K562 (cell line): ENCODE data around the gene ZNF644. TPM values are rescaled to one million over a fixed set of nuclear protein-coding genes. Genes with fewer than 3 reads are reported as not detected.
"Not testable (repeated sequence)": the region's sequence is repeated elsewhere in the genome, so short reads cannot be mapped to it uniquely, and the experiment has no call there.

Experiments used
- ATAC-seq: fragments of 200-7000 bp; cut with Tn5 transposase; 3 replicates; pipeline ENCODE4 v1.9.1; 2020; ENCODE audit warnings: moderate library complexity
- BruUV-seq: library from RNA; stranded (reverse); fragments of 400-500 nt; replicated peaks from 2 replicates; lab custom pipeline; 2021; lab: Mats Ljungman, UMichigan
- CTCF ChIA-PET: fragments of 300-600 bp; formaldehyde crosslinking; extraction: SDS; loops from one replicate; lab custom pipeline; 2021; ENCODE audit warnings: low intra/inter-chr PET ratio; lab: Yijun Ruan, JAX
- POLR2A ChIA-PET: fragments of 300-600, 350-650 bp; sonication (Branson Sonifier 250); formaldehyde crosslinking; extraction: SDS; loops from one replicate; lab custom pipeline; 2021; ENCODE audit warnings: antibody characterized with exemption, inconsistent platforms; lab: Yijun Ruan, JAX
- DNase-seq, 4 experiments: peaks; one replicate each; pipeline versions ENCODE4 v3.0.0 to v3.0.0-alpha.2; 2011 to 2018; ENCODE audit warnings: low spot score in 3 of 4, mixed read lengths in 3 of 4; ENCODE audit errors: extremely low read depth in 1 of 4
- FAIRE-seq: peaks from 2 replicates; lab custom pipeline; 2011; peaks lifted over from hg19 to GRCh38; lab: Jason Lieb, UNC
- H2AFZ ChIP-seq: 2 replicates; pipeline ENCODE4 v1.6.0; 2011; ENCODE audit warnings: low read depth, low read length, control low read depth, inconsistent platforms
- H3K27ac ChIP-seq: fragments of 200-600 bp; 3 replicates; pipeline ENCODE4 v1.8.0; 2011; ENCODE audit warnings: low read depth, mild to moderate bottlenecking, control low read depth, inconsistent platforms, low read length, moderate library complexity, mixed read lengths; ENCODE audit errors: extremely low read depth
- H3K27me3 ChIP-seq, 2 experiments: fragments of 300-600 bp in 1 of 2; 2 replicates in 1 of 2; 3 replicates in 1 of 2; pipeline versions ENCODE4 v1.6.0 to v1.8.0; 2011; ENCODE audit warnings: inconsistent platforms in 2 of 2, low read length in 2 of 2, mild to moderate bottlenecking in 1 of 2, mixed read lengths in 1 of 2, moderate library complexity in 1 of 2; ENCODE audit not compliant: control insufficient read depth in 2 of 2, insufficient read depth in 2 of 2
- H3K36me3 ChIP-seq: fragments of 300-600 bp; 3 replicates; pipeline ENCODE4 v1.8.0; 2011; ENCODE audit warnings: mild to moderate bottlenecking, low read length, inconsistent platforms; ENCODE audit not compliant: control insufficient read depth, insufficient read depth
- H3K4me1 ChIP-seq, 2 experiments: fragments of 200-600 bp in 1 of 2; replicated peaks in 1 of 2; 2 replicates in 1 of 2; 3 replicates in 1 of 2; pipeline versions ENCODE4 v1.5.1 to v1.8.0; 2011; ENCODE audit warnings: inconsistent platforms in 2 of 2, low read length in 2 of 2, mild to moderate bottlenecking in 1 of 2, mixed read lengths in 1 of 2, moderate library complexity in 1 of 2; ENCODE audit not compliant: control insufficient read depth in 2 of 2, insufficient read depth in 2 of 2
- H3K4me2 ChIP-seq: 2 replicates; pipeline ENCODE4 v1.6.1; 2011; ENCODE audit warnings: low read length, control low read depth, inconsistent platforms, mixed read lengths; ENCODE audit not compliant: insufficient read depth
- H3K4me3 ChIP-seq: fragments of 200-600 bp; sonication (generic), shearing (Covaris generic); 2 replicates; pipeline ENCODE4 v1.5.1; 2016; ENCODE audit warnings: control low read depth, inconsistent platforms
- H3K79me2 ChIP-seq: fragments of 200-600 bp; 3 replicates; pipeline ENCODE4 v1.8.0; 2011; ENCODE audit warnings: low read length, inconsistent platforms; ENCODE audit not compliant: control insufficient read depth, insufficient read depth
- H3K9ac ChIP-seq, 2 experiments: 2 replicates each; pipeline versions ENCODE4 v1.6.0 to v1.6.1; 2011; ENCODE audit warnings: low read depth in 2 of 2, low read length in 2 of 2, control low read depth in 1 of 2, inconsistent platforms in 1 of 2, mild to moderate bottlenecking in 1 of 2, mixed read lengths in 1 of 2; ENCODE audit not compliant: insufficient read depth in 1 of 2
- H3K9me1 ChIP-seq: one replicate; pipeline ENCODE4 v1.6.0; 2011; ENCODE audit warnings: inconsistent platforms, mild to moderate bottlenecking, low read length, moderate library complexity; ENCODE audit not compliant: control insufficient read depth, insufficient read depth
- H3K9me3 ChIP-seq: replicated peaks from 2 replicates; pipeline ENCODE4 v1.5.1; 2011; ENCODE audit warnings: low read depth, low read length, inconsistent platforms; ENCODE audit not compliant: control insufficient read depth, insufficient read depth
- H4K20me1 ChIP-seq: replicated peaks from 2 replicates; pipeline ENCODE4 v1.6.1; 2011; ENCODE audit warnings: low read length, inconsistent platforms, mixed read lengths; ENCODE audit not compliant: control insufficient read depth, insufficient read depth
- C11orf30 ChIP-seq: fragments of 450-650 bp; IDR thresholded peaks from 2 replicates; pipeline ENCODE4 v1.6.1; 2016; ENCODE audit warnings: low read depth, mild to moderate bottlenecking
- MAFG ChIP-seq: fragments of 450-650 bp; conservative IDR thresholded peaks from 2 replicates; pipeline ENCODE4 v1.6.1; 2016; ENCODE audit warnings: missing genetic modification characterization, missing compliant biosample characterization
- POLR2G ChIP-seq: fragments of 200-400 bp; formaldehyde crosslinking; IDR thresholded peaks from 2 replicates; pipeline ENCODE4 v1.6.1; 2017; ENCODE audit warnings: low read depth, mild to moderate bottlenecking, antibody characterized with exemption, low read length, moderate library complexity
- ZNF316 ChIP-seq: fragments of 450-650 bp; IDR thresholded peaks from 2 replicates; pipeline ENCODE4 v1.6.1; 2016
- WGBS: fragments of 100-300 bp; shearing (Covaris generic); methylation state at CpG from one replicate; pipeline ENCODE4 v1.1.6; 2016; ENCODE audit warnings: low coverage, mixed read lengths; ENCODE audit not compliant: insufficient coverage; ENCODE audit errors: missing lambda C conversion rate; 5-methylcytosine and 5-hydroxymethylcytosine counted together
- in situ Hi-C: fragments of 300-500 bp; cut with MboI; formaldehyde crosslinking; loops from 4 replicates; pipeline ENCODE4 v1.15.0; 2018; ENCODE audit warnings: inconsistent platforms, mixed read lengths
- intact Hi-C: fragments of 100-400 bp; cut with micrococcal nuclease; formaldehyde crosslinking; loops from 2 replicates; pipeline ENCODE4 v1.14.2; 2022
- polyA plus RNA-seq, 8 experiments: library from polyadenylated mRNA; depleted of rRNA in 4 of 8; stranded (reverse) in 5 of 8; unstranded in 3 of 8; fragments of >200 nt; fragmentation: Nextera tagmentation in 2 of 8; fragmentation: Illumina TruSeq in 1 of 8; extraction: Ambion mirVana in 2 of 8; extraction: Trizol in 1 of 8; gene quantifications; 2 replicates each; pipeline versions ENCODE4 v1.2.1 to v1.2.3, GENCODE V29; 2011 to 2014; ENCODE audit warnings: inconsistent platforms in 1 of 8, missing spikeins in 1 of 8
- total RNA-seq, 7 experiments: library from RNA; depleted of rRNA in 6 of 7; stranded (reverse); fragments of >200 nt in 6 of 7; fragmentation: Illumina TruSeq in 2 of 7; extraction: Trizol in 2 of 7; gene quantifications; 2 replicates each; pipeline versions ENCODE4 v1.2.1 to v1.2.3, GENCODE V29; 2011 to 2021; ENCODE audit warnings: low replicate concordance in 1 of 7

Gene ZNF644
- total and polyA plus RNA-seq, 9 of the 15 experiments (the other 6 are each of a cell fraction or from before 2014, with no cell fraction given): 25.3 to 71.4 (median 39.6) TPM

DNA sequence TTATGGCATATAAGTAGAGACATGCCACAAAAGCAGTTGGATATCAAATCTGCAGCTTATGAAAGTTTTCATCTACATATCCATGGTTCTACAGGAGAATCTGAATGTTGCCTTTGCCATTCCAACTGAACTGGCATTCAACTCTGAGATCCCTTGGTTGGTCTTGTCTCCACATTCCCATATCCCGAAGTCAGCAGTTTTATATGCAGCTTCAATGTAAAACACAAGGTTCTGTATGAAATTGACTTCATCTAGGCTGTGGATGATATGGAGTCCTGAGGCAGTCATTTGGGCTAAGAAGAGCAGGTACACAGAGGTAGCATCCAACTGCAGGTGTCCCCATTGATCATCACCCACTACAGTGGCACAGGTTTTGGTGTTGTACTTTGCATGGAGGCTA is 129.0 kb downstream of the ZNF644 start:
- DNase-seq, POLR2A ChIA-PET: not testable (repeated sequence)

DNA sequence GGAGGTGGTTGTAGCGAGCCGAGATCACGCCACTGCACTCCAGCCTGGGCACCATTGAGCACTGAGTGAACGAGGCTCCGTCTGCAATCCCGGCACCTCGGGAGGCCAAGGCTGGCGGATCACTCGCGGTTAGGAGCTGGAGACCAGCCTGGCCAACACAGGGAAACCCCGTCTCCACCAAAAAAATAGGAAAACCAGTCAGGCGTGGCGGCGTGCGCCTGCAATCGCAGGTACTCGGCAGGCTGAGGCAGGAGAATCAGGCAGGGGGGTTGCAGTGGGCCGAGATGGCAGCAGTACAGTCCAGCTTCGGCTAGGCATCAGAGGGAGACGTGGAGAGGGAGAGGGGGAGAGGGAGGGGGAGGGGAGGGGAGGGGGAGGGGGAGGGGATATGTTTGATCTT is 129.6 kb downstream of the ZNF644 start:
- DNase-seq, BruUV-seq, H3K9me3 ChIP-seq, H3K36me3 ChIP-seq, H3K79me2 ChIP-seq, ATAC-seq, H3K4me3 ChIP-seq, H3K9me1 ChIP-seq, H3K27ac ChIP-seq, H4K20me1 ChIP-seq, H3K4me2 ChIP-seq, POLR2A ChIA-PET, H3K27me3 ChIP-seq, FAIRE-seq, CTCF ChIA-PET, intact Hi-C loops, H2AFZ ChIP-seq, H3K9ac ChIP-seq, H3K4me1 ChIP-seq, in situ Hi-C loops: not testable (repeated sequence)
- 0 out of 2 replicates have a peak, but pooled peaks have one; percentile 13 for TF ChIP-seq POLR2G
- 40% methylated on average over 1 of the region's 20 CpGs for WGBS

More for the DNA sequence above, 129.0 kb downstream of the ZNF644 start:
- BruUV-seq, in situ Hi-C loops, H3K36me3 ChIP-seq, H3K4me3 ChIP-seq, H3K9ac ChIP-seq, CTCF ChIA-PET, H3K9me1 ChIP-seq, H3K4me1 ChIP-seq, H2AFZ ChIP-seq, H3K27me3 ChIP-seq, H3K4me2 ChIP-seq, H3K27ac ChIP-seq, ATAC-seq, H3K9me3 ChIP-seq, intact Hi-C loops, H3K79me2 ChIP-seq, H4K20me1 ChIP-seq: not testable (repeated sequence)
- FAIRE-seq: peak; percentile 32
- TF ChIP-seq C11orf30 (peak; percentile 43; the same call in 1 of the 2 replicates), ZNF316 (peak; percentile 53), MAFG (peak; percentile 34; the same call in 1 of the 2 replicates)
- 89% methylated on average over 1 of the region's 1 CpG for WGBS

DNA sequence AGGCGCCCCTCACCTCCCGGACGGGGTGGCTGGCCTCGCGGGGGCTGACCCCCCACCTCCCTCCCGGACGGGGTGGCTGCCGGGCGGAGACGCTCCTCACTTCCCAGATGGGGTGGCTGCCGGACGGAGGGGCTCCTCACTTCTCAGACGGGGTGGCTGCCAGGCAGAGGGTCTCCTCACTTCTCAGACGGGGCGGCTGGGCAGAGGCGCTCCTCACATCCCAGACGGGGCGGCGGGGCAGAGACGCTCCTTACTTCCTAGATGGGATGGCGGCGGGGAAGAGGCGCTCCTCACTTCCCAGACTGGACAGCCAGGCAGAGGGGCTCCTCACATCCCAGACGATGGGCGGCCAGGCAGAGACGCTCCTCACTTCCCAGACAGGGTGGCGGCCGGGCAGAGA is 130.1 kb downstream of the ZNF644 start:
- H3K9me3 ChIP-seq, H2AFZ ChIP-seq, H3K4me1 ChIP-seq, H3K4me3 ChIP-seq, DNase-seq, in situ Hi-C loops, H3K9me1 ChIP-seq, BruUV-seq, ATAC-seq, H3K4me2 ChIP-seq, H3K27me3 ChIP-seq, POLR2A ChIA-PET, intact Hi-C loops, H3K36me3 ChIP-seq, H3K79me2 ChIP-seq, H3K9ac ChIP-seq, FAIRE-seq, CTCF ChIA-PET, H3K27ac ChIP-seq, H4K20me1 ChIP-seq: not testable (repeated sequence)
- WGBS: 77% methylated on average over 3 of the region's 28 CpGs
